NT2/D1 (cell line): ENCODE data around the gene DEFB118.

Experiments used
- YY1 ChIP-seq: IDR thresholded peaks from 2 replicates; pipeline ENCODE4 v1.6.1; 2011; ENCODE audit not compliant: insufficient read length, insufficient read depth
- ZNF274 ChIP-seq: IDR thresholded peaks from 2 replicates; pipeline ENCODE4 v1.6.1; 2011; ENCODE audit warnings: mild to moderate bottlenecking, low read depth, low read length

DNA sequence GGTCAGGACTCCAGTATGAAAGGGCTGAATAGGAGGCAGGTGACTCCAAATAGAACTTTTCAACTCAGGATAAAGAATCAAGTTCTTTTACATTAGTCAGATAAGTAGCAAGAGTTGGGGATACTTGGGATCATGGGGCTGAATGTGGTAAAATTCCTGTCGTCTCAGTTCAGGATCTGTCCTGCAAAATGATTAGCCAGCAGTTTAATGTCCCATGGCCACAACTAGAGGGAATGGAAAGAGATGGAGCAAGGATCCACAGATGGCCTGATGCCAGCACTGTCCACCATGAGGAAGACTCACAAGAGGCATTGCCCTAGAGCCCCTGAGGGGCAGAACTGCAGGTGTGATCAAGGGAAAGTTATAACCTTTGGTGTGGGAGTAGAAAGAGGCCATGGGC lies 35.5 kb downstream of the DEFB118 start:
- no peak for TF ChIP-seq YY1
- no peak for TF ChIP-seq ZNF274
